GM19438 (cell line): ENCODE measurements around the gene RGPD5.
"Not testable (repeated sequence)": the region's sequence is repeated elsewhere in the genome, so short reads cannot be mapped to it uniquely, and the experiment has no call there.

Experiments
- ATAC-seq: cut with Tn5 transposase; IDR thresholded peaks from one replicate; pipeline ENCODE4 v1.9.1; 2021; ENCODE audit warnings: low read depth; ENCODE audit not compliant: unreplicated experiment

The RGPD5 gene

DNA sequence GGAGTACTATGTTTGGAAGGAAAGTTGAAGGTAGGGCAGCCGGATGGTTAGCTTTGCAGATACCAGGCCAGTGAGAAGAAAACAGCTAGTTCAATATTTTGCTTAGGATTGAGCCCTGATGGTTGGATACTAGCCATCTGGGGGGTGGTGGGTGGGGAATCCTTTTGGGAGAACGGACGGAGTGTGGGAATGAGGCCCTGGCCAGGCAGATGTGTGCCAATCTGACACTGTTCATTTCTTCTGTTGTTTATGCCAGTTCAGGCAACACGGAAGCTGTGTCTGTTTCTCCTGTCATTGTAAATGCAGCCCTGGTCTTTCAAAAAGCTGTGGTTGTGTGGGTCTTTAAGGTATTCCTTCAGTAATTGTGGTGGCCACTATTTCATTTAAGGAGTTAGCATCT is 96.9 kb downstream of the RGPD5 start:
- ATAC-seq = not testable (repeated sequence)

DNA sequence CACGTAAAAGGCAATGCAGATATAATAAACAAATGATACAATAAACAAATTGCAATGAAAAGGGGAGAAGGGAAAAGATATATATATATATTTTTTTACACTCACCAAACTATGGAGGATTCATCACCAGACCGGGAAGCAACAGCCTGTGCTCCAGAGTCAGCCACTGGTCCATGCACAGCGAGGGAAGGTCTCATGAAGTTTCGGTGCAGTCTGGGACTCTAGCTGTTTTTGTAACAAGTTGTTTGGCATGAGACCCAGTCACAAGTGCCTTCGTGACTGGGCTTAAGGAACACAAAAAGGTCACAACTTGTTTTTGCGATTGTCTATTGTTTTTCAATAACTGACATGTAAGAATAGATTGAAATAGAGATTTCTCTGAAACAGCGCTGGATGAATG is 99.6 kb downstream of the RGPD5 start:
- ATAC-seq = not testable (repeated sequence)

DNA sequence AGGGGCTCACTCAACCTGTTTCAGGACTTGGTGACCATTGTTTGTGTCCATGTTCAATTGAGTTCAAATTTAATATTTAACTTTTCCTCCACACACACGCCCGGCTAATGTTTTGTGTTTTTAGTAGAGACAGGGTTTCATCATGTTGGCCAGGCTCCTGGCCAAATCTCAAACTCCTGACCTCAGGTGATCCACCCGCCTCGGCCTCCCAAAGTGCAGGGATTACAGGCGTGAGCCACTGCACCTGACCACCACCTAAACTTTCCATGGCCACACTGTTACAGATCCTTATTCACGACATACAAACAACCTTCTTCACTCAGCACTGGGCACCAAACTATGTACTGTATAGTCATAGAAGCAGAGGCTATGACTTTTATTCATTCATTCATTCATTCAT is 100.0 kb downstream of the RGPD5 start:
- not testable (repeated sequence) for ATAC-seq

DNA sequence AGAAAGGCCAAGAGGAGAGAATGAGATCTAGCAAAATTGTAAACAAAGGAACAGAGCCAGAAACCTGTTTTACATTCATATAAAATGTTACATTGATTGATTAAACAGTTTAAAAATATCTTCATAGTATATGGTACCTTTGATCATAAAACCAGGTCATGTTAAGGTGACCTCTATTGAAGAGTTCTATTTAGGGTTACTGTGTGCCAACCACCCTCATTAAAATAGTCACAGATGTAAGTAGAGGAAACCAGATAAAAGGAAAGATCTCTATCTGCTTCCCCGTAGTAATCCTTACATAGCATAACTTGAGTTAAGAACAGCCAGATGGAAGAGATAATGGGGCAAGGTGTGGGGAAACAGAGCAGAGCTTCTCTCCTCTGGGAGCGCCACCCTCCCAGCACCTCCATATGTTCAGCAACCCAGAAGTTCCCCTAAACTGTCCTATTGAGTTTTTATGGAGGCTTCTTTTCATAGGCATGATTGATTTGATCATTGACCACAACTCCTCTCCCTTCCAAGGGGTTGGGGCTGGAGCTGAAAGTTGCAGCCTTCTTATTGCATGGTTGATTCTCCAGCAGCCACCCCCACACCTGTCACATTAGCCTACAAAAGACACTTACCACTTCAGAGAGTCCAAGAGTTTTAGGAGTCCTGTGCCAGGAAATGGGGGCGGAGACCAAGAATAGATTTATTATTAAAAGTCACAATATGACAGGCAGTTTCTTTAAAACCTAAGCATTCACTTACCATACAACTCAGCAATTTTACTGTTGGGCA is 101.2 kb downstream of the RGPD5 start:
- ATAC-seq = not testable (repeated sequence)

DNA sequence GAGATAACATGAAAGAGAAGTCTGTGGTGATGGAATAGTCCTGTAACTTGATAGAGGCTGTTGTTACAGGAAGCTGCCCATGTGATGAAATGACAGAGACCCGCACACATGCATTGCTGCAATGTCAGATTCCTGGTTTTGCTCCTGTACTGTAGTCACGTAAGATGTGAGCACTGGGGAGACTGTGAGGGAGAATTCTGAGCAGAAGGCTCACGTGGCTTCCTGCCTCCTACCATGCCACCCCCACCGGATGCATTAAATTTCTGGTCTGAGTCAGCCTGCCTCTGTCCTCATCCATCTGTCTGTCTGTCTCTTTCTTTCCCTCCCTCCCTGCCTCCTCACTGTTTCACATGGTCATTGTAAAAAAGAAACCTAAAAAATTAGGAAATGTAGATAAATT is 102.1 kb downstream of the RGPD5 start:
- peak; percentile 95 for ATAC-seq

DNA sequence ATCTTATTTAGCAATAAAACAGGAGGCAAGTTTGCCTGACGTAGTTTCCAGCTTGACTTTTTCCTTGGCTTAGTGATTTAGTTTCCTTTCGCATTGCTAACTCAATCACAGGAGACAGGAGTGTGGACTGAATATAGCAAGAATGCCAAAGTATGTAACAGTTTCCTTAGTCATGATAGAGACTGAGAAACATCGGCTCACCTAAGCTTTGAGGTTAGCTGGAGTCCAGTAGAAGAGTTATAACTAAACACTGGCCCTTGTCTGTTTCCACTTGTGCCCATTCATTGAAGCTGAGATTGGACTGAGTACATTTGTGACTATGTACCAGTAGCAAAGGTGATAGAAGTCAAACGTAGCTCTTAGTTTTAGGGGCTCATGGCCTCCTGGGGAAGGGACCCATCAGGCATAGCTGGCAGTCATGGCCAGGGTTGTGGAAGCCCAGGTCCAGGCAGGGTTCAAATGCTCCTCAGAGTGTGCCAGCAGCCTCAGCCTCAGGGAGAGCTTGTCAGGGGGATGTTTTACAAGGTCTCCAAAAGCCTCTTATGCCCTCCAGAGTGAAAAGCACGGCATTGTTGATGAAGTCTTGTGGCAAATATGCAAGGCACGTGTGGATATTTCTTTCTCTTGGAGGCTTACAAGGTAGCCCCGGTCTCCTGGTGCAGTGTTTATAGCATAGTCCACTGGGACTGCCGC is 103.8 kb downstream of the RGPD5 start:
- not testable (repeated sequence) for ATAC-seq

DNA sequence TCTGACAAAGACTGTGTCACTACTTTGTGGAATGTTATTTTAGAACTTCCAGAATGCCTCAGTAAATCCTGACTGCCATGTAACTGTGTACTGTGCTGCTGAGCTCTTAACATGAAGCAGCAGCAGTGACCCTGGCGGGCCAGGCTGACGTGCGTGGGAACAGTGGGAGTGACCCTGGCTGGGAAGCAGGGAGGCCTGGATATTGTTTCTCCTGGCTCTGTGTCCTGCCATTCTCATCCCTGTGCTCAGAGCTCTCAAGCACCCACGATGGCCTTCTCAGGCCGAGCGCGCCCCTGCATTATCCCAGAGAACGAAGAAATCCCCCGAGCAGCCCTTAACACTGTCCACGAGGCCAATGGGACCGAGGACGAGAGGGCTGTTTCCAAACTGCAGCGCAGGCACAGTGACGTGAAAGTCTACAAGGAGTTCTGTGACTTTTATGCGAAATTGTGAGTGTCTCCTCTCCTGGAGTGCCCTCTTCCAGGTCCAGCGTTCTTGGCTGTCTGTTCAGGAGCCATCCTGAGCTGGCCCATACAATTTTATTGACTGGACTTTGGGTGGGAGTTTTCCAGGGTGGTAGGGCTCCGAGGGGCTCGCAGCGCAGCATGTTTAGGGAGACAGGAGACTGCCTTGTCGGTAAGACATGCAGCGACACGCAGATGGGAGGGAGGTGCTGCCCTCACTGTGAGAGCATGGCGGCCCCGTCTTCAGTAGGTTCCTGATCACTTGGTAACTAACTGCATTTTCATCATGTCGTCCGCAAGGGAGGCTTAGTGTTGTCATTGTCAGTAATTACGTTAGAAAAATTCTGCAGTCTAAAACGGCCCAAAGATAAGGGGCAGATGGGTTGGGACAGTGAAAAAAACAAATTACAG is 104.6 kb downstream of the RGPD5 start, which contains the start of gene LIMS3:
LIMS3 (plus strand) TSS at position 227 of the 875 bp plus-strand sequence; CDS start at position 268, 41 bp downstream.
- not testable (repeated sequence) for ATAC-seq

DNA sequence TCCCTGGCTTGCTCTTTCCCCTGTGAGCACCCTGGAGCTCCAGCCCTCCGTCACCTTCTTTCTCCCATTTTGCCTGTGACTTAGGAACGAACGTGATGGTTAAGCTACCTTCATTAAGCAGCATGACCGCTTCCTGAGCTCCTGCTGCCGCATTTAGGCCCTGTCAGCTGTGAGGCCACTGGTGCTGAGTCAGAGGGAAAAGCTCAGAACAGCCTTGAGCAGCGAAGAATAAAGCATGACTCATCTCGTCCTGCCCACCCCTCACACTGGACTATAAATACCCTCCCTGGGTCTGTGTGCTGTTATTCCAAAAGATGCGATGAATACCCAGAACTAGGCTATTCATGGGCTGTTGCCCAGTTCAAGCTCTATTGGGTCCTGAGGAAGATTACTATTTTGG is 111.7 kb downstream of the RGPD5 start:
- peak; percentile 67 for ATAC-seq
